HG03457 (cell line): ENCODE measurements around the gene ALAS2.
"Not testable (repeated sequence)": the region's sequence is repeated elsewhere in the genome, so short reads cannot be mapped to it uniquely, and the experiment has no call there.

Experiments used
- ATAC-seq: cut with Tn5 transposase; IDR thresholded peaks from one replicate; pipeline ENCODE4 v1.9.1; 2021; ENCODE audit warnings: moderate number of reproducible peaks; ENCODE audit not compliant: unreplicated experiment

The ALAS2 gene, protein sequence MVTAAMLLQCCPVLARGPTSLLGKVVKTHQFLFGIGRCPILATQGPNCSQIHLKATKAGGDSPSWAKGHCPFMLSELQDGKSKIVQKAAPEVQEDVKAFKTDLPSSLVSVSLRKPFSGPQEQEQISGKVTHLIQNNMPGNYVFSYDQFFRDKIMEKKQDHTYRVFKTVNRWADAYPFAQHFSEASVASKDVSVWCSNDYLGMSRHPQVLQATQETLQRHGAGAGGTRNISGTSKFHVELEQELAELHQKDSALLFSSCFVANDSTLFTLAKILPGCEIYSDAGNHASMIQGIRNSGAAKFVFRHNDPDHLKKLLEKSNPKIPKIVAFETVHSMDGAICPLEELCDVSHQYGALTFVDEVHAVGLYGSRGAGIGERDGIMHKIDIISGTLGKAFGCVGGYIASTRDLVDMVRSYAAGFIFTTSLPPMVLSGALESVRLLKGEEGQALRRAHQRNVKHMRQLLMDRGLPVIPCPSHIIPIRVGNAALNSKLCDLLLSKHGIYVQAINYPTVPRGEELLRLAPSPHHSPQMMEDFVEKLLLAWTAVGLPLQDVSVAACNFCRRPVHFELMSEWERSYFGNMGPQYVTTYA

DNA sequence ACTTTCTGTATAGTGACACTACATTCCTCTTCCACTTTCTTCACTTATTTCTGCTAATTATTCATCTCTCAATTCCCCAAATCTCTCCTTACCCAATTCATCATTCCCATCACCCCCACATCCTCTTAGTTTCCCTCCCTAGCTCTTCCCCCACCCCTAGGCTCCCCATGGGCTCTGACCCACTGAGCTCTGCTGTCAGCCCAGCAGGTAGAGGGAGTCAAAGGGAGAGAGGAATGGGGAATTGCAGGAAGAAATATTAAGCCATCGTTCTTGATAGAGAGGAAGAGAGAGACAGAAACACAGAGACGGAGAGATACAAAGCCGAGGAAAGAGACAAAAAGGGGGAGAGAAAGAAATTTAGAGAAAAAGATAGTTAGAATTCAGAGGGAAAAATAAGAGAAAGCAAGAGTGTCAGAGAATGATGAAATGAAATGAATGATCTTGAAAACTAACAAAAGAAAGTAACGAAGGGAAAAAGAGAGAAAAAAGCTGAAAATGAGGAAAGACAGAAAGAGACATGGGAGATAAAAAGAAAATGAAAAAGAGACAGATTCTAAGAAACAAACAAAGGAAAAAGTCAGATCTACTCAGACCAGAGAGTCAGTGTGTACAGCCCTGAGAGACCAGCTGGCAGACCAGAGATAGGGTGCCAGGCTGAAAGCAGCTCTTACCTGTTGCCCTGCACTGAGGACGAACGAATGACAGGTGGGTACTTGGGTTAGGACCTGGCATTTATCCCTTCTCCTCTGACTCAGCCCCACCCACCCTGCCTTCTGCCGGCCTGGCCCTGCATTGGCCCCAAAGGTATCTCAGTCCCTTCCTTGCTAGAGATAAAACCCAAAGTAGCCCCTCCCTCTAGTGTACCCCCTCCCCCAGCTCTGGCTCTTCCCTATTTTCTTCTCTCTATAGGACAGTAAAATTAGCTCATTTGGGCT lies at the start of gene ALAS2:
Gene ALAS2, minus strand, starts transcription at position 707 of the 935 bp plus-strand sequence. CDS start 4,977 bp downstream, outside the sequence.
- no peak for ATAC-seq

DNA sequence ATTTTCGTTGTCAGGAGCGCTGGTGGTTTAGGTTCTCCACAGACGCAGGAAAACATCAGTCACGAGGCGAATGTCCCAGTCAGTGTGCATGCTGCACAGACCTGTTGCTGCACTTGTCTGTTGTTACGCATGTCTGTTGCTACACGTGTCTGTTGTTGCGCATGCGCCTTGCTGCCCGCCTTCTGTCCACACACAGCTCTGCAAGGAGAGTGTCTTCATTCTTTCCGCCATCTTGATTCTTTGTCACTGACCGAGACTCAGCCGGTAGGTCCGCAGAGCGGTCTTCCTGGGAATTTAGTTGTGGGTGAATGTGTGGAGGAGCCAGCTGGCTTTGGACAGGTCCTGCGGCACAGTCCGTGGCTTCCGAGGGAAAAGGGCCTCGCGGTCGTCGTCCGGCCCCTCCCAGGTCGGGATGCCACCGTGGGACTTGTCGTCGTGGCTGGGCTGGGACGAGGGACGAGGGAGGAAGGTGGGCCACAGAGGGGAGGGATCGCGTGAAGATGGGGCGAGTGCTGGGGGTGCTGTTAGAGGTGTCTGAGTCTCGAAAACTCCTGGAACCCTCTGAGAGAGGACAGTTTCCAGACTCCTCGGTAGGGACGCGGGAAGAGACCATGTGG lies 44.2 kb upstream of the ALAS2 start, which contains the start of gene PAGE2B:
Gene PAGE2B, plus strand, starts transcription at position 180 of the 617 bp plus-strand sequence. CDS start 1,012 bp downstream, outside the sequence.
- no peak for ATAC-seq

DNA sequence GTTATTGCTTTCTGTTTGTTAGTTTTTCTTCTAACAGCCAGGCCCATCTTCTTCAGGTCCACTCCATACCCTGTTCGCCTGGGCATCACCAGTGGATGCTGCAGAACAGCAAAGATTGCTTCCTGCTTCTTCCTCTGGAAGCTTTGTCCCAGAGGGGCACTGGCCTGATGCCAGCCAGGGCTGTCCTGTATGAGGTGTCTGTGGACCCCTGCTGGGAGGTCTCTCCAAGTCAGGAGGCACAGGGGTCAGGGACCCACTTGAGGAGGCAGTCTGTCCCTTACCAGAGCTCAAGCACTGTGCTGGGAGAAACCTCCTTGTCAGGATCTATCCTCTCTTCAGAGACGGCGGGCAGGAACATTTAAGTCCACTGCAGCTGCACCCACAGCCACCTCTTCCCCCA lies 41.5 kb upstream of the ALAS2 start:
- ATAC-seq: no peak

DNA sequence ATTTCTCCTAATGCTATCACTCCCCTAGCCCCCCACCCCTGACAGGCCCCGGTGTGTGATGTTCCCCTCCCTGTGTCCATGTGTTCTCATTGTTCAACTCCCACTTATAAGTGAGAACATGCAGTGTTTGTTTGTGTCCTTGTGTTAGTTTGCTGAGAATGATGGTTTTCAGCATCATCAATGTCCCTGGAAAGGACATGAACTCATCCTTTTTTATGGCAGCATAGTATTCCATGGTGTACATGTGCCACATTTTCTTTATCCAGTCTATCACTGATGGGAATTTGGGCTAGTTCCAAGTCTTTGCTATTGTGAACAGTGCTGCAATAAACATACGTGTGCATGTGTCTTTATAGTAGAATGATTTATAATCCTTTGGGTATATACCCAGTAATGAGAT lies 36.4 kb upstream of the ALAS2 start:
- not testable (repeated sequence) for ATAC-seq

DNA sequence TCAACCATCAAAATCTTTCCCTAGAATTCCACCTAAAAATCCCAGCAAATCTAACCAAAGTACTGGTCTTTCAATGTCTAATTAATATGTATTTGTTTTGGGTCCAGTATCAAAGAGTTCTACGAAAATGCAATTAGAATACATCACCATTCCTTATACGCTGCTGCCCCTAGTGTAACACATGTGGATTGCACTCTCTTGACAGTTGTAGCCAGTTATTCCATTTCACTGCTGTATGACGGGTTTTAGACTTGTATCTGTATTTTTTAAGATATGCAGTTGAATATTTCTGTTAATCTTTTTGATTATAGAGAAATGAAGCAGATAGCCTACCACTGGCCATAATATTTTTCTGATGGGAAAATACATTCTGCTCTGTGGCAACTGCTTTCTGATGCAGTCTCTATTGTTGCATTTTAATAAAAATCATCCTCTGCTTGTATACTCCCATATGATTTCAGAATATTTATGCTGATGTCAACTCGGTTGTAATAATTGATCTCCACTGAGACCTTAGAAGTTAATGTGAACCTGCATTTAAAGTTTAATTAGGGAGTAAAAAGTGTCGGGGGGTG lies 27.0 kb upstream of the ALAS2 start:
- no peak for ATAC-seq

DNA sequence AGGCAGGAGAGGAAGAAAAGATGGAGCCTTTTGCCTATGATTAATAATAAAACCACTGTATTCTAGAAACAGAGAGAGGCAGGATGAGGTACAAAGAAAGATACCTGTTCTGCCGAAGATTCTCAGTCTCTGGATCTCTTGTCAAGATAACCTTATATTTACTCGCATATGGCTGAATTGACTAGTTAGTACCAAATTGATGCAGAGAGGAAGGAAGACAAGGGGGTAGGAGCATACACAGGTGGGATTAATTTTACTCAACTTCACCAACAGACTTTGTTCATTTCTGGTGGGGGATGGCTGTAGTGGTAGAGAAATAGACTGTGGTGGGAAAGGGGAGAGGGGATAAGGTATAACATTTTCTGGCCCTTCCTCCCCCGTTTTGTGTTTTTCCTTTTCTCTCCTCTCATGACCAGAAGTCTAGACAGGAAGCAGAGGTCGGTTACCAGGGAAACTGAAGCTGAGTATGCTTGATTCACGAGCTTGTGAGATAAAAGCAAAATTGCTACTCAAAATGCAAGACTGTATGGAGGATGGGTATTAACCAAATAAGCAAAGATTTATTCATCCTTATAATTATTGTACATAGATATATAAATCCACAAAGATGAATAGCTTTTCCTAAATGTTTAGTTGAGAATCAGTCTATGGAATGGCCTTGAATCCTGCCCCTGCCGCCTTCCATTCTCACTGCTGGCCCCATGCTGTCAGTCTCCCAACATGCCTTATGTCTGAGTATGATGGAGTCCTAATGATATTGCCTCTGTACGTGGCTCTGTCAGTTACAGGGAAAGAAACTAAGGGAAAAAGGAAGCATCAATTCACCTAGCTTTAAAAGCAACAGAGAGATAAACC lies 26.3 kb upstream of the ALAS2 start:
- ATAC-seq: no peak

DNA sequence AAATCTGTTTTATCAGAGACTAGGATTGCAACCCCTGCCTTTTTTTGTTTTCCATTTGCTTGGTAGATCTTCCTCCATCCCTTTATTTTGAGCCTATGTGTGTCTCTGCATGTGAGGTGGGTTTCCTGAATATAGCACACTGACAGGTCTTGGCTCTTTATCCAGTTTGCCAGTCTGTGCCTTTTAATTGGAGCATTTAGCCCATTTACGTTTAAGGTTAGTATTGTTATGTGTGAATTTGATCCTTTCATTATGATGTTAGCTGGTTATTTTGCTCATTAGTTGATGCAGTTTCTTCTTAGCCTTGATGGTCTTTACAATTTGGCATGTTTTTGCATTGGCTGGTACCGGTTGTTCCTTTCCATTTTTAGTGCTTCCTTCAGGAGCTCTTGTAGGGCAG lies 19.8 kb upstream of the ALAS2 start:
- ATAC-seq: not testable (repeated sequence)

DNA sequence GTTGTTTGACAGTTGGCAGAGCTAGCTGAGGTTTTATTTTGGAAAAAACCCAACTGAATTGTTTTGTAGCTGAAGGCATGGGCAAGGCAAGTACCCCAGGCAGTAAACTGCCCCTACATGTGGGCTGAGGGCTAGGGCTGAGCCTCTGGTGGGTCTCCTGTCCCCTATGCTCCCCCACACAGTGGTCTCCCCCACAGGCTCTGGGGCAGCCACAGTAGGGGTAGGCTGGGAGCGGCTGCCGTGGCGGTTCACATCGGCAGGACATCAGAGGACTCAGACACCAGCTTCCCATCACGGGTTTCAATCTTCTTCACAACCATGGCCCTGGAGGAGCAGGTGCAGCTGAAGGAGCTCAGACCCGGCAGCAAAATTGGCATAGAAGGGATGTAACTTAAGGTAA lies 10.7 kb upstream of the ALAS2 start:
- ATAC-seq: no peak

DNA sequence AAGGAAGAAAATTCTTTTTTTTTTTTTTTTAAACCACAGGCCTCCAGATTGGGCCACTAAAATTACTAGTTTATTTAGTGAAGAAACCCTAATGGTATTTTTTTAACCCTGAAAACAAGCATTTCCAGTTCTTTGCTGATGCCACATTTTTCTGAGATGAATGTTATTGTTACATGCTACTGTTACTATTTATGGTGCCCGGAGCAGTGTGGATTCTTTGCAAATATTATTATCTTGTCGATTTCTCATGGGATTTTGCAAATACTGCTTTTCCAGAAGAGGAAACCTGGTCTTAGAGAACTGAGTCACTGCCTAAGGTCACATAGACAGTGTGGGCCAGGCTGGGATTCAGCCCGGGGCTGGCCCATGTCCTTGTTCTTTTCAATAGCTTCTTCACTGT lies 8.7 kb upstream of the ALAS2 start:
- no peak for ATAC-seq

DNA sequence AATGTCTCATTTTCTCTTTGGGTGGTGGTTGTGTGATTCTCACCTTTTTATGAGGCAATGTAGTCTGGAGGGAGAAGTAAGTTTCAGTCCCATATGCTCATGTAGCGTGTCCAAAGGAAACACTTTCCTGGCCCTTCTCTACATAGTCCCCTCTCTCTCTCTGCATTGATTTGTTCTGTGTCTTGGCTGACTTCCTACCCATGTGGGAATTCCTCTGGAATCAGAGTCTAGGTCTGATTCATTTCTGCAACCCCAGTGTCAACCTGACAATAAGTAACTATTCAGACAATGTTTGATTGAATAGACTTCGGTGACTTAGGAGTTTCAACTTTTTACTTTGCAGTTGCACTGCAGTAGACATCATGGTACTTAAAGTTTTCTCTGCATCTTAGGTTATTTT lies 2.7 kb upstream of the ALAS2 start:
- no peak for ATAC-seq

DNA sequence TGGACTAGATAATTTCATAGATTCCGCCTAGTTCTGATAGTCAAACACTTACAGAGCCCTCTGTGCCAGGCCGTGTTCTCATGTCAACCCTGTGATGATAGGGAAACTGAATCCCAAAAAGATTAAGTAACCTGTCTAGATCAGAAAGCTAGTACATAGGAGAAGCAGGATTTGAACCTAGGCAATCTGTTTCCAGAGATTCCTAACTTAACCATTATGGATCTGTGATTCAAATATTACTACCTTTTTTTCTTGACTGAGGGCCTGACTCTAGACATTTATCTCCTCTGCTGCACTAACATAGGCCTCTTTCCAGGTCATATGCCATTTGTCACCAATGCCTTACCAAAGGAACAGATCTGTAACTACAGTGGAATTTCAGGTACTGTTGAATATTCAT lies 1.5 kb downstream of the ALAS2 start:
- no peak for ATAC-seq

DNA sequence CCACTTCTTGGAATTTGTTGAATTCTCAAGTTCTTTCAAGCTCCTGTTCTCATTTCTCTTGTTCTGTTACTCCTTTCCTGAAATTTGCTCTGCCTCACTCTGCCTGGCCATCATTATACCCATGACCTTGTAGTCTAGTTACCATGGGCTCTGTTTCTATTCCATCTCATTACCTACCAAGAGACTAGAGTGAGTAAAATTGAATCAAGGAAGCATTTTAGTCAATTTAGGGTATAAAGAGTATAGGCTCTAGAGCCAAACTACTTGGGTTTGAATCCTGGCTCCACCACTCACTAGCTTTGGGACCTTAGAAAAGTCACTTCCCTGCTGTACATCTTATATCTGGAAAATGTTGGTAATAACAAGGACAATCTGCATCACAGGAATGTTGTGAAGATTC lies 2.2 kb downstream of the ALAS2 start:
- no peak for ATAC-seq

DNA sequence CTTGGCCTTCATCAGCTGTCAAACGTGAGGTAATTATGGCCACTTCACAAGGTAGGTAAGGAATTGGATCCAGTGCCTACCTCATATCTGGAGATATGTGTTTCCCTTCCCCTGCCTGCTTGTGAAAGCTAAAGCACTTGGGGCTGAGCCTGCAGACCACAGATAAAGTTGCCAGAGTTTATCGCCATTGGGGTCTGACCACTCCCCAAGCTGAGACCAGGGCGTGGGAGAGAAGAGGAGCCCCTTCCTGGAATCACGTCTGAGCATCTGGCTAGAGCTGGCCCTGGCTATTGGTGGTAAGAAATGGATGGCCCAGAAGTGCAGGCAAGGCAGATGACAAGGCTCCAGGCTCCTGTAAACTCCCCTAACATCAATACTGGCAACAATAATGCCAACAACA lies 2.7 kb downstream of the ALAS2 start:
- ATAC-seq: no peak

DNA sequence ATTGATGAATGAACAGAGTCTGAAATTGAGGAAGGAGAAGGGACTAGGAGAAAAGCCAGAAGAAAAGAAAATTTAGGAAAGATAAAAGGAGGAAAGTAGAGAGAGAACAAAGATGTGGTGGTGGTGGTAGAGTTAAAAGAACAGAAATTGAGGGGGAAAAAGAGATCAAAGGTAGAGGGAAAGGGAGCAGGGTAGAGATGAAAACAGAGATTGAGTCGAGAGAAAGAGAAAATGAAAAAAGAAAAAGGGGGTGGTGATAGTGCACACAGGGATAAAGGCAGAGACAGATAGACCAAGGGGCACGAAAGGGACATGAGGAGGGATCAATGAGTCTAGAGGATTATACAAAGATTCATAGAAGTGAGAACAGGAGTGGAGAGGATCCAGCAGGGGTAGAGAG lies 3.9 kb downstream of the ALAS2 start:
- ATAC-seq: no peak

DNA sequence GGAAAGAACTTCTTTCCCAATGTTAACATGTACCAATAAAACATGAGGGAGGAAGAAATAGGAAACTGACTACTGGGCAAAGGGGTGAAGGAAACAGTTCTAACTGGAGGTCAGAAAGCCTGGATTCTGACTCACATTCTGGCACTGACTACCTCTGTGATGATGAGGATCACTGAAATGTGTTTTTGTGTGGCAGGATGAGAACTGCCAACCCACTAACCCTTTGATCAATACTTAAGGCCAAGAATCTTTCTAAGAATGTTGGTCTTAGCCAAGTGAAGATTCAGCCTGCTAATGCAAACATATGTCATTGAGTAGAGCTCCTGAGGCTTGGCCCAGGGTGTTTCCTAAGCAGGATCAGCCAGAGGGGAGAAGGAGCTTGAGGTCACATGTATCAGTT lies 4.6 kb downstream of the ALAS2 start:
- ATAC-seq: no peak

DNA sequence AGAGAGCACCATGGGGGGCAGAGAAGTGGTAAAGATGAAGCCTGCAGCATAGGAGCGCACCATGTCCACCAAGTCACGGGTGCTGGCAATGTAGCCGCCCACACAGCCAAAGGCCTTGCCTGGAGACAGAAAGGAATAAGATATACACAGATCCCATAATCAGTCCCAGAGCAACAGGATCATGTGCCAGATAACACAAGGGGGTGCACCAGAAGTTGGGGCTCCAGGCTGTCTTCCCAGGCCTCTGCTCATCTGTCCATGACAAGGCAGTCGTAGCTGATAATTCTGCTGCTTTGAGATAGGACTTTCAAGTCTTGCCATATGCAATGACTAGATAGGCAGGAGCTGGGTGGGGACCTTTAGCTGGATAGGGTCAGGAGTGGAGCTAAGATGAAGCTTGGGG lies 15.9 kb downstream of the ALAS2 start:
- no peak for ATAC-seq

DNA sequence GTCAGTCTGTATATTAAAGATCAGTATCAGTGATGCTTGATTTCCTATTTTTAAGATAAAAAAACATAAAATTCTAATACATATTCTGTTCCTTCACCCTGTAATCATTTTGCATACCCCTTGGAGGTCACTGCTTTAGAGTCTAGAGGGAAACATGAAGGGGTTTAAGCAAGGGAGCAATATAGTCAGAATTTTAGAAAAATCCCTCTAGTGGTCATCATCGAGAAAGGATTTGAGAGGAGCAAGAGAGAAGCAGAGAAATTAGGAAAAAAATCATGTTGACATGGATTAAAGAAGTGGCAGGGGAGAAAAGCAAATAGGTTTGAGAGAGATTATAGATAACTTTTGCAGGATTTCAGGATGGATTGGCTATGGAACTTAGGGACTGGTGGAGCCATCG lies 19.5 kb downstream of the ALAS2 start:
- ATAC-seq: no peak

DNA sequence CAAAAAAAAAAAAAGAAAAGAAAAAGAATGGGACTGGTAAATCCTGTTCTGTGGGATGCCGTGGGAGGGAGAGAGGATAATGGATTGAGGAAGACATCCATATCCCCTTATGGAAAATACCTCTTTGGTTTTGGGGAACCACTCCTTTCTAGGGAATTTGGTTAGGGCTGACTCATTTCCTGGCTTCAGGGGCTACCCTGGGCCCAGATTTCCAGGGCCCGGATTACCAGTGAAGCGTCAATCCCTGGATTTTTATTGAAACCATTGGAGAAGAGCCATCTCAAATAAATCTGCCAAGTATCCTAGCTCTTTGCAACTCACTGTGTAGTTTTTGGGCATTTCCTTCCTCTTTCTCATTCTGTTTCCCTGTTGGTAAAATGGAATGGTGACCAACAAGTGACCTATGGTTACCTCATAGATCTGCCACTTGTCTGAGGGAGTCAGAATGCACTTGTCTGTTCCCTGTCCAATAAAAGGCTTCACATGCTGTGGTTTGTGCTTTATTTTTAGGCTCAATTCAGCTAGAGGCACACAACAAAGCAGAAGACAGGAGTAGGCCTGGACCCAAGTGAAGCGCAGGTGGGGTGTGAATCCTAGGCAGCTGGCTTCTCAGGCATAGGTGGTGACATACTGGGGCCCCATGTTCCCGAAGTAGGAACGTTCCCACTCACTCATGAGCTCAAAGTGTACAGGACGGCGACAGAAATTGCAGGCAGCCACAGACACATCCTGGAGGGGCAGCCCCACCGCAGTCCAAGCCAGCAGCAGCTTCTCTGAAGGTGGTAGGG lies 22.0 kb downstream of the ALAS2 start:
- ATAC-seq: no peak

DNA sequence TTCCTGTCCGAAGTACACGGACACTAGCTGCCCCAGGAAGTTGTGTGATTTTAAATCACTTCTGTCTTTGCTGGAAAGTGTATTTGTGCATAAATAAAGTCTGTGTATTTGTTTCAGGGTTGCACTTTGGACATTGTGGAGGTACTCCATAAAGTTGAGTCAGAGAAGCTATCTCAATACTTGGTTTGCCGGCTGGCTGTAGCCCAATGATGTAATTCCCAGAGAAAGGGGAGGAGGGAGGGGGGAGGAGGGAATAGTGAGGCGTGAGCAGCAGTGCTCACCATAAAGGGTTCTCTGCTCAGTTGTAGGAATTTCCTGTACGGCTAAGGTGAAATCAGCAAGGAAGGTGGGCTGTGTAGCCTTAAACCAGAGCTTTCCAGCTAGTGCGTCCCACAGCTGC lies 23.1 kb downstream of the ALAS2 start:
- ATAC-seq: no peak
